GDM1 (cell line): ENCODE data around the gene HOXB5.

ENCODE experiments used
- DNase-seq: peaks from one replicate; lab custom pipeline; 2025; lab: John Stamatoyannopoulos, UW

HOXB5 gene

GRCh38 chr17:48629411-48629759 is 35.8 kb upstream of the HOXB5 start:
- DNase-seq, result no peak

GRCh38 chr17:48628649-48629410 is 35.3 kb upstream of the HOXB5 start:
- DNase-seq, result no peak

DNA sequence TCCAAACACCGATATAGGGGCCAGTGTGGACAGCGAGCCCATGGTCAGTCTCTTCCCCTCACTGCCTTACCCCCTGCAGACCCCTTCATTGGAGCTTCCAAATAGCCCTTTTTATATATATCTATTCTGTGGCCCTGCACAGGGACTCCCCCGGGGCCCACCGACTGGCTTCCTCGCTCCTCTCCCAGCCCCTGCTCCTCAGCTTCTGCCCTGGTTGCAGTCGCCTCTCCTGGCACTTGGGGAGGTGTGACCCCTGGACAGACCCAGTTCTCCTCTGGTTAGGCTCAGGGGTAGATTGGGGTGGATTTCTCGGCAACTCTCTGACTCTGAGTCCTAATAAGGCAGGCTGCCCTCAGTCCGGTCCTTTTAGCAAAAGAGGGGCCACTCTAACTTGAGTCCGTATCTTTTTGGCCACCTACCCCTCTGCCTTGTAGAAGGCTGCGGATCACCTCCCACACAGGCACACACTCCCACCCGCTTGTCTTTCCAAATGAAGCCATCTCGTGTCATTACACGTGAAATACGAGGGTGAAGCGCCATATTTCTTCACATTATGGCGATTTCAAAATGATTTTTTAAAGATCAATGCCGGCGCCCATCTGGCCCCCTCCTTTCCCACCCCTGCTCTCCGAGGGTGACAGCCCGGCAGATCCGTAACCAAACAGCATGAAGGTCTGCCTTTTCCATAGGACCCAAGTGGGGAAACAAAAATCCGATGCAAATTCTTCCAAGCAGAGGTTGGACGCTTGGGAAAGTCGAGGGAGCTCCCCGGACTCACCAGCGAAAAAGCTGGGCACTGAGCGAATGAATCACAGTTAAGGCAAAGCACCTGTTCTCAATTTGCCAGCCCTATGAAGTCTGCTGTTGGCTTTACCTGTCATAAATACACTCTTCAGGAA is 34.3 kb upstream of the HOXB5 start:
- no peak for DNase-seq

DNA sequence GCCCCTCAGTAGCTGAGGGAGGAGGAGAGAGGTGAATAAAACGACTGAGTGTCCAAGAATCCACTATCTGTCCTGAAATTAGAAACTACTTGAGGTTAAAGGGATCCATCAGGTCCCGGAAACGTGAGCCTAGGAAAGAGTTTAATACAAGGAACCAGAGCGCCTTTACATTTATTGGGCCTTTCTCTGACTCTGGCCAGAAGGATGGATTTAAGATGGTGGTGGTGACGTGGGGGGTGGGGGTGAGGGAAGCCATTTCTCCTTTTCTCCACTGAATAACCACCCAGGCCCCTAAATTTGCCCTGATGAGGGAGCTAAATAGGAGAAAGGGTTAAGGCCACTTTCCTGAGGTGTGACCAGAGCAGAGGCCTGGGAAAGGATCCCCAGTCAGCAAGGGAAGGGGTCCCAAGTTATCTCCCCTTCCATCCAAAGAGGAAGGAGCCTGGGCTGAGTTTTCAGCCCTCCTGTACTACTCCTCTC is 33.6 kb upstream of the HOXB5 start:
- no peak for DNase-seq

DNA sequence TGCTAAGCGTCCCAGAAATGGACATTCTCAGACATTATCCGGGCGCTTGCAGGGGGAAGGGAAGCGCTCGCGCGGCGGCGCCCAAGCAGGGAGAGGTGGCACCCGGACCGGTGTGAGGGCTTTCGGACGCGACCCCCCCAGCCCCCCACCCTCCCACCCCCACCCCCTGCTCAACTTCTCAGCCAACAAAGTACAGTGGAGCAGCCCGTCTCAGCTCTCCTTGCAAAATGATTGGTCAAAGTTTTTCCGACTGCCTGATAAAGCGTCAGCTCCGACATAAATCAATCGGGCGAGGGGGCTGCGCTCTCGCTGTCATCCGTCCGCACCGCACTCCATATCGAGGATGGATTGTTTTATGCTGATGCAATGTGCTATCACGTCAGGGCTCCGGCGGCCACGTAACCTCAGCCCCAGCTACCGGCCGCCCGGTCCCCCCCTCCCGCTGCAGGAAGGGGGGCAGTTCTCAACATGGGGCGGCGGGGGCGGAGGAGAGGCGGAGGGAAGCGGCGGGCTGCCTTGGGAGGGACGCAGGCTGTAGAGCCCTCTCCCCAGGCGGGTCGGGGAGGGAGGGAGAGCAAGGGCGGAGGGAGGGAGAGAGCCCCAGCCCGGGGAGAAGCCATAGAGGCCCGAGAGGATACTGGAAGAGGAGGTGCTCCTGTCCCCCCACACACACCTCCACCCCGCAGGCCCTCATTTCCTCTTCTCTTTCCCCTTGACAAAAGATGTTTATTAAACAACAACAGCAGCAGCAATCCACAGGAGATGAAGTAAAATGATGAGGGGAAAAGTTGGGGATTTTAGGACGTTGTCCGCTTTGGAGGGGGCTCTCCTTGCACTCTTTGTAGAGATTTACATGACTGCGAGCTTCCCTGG is 32.9 kb upstream of the HOXB5 start, which contains the start of gene HOXB9:
Gene HOXB9, minus strand, starts transcription at position 114 of the 873 bp plus-strand sequence. Its CDS starts 89 bp downstream, at position 25.
- no peak for DNase-seq

DNA sequence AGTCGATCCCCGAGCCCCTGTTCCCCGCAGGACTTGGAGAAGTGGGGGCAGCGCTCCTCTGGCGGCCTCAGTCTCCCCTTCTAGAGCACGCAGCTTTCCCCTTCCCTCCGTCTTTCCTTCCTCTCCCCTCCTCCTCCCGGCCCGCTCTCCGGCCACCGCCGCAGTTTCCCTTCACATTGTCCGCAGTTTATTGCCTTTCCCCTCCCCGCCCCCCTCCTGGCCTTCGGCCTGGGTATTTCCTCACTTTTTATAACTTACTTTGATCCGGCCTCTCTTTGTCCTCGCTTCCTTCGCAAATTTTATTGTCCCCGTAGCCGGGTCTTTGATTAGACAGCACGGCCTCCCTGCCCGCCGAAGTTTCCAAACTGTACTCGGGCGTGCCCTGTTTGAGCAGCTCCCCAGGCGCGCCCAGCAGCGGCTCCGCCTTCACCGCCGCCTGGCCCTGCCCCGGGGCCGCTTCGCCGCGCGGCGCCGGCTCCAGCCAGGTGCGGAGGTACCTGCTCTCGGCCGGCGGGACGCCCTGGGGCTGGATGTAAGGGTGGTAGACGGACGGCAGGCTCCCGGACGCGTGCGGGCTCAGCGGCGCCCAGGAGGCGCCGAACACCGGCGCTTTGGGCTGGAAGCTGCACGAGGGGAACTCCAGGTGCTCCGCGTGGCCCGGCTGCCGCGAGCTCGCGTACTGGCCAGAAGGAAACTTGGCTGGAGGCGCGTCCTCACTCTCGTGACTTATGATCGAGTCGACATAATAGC is 32.1 kb upstream of the HOXB5 start:
- DNase-seq, result no peak

DNA sequence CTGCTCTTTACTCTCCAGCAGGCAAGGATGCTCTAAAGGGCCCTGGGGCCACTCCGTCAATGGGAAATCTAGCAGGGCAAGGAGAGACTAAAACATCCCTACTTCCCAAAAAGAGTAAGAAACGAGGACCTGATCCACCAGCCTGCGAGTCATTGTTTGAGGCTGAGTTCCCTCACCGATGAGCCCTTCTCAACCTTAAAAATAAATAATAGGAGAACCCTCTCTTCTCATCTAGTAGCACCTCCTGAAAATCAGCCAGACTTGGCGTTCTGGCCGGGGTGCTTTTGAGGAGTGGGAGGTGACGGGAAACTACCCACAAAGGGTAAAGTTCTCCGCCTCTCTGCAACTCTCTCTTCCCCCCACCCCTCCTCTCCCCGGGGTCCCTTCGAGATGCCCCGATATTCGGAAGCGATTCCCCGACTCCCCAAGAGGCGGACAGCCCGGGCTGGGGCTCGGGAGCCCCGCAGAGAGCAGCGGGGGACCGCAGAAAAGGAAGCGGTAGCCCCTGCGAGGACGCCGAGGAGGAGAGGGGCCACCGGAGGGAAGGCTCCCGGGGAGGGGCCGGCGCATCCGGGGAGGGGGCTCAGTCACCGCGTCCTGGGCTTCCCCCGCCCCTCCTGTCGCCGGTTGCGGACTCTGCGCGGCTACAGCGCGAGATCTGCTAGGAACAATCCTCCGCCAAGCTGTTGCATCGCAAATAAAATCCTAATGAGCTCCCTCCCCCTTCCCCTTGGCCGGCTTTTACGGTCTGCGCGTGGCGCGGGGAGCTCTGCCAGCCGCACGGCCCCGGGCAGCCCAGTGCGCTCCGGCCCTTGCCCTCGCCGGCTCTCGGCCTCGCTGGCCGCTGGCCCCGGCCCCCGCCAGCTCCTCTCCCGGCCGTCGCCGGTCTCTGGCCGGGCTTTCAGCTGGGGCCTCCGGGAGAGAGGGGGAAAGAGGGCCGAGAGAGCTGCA is 31.2 kb upstream of the HOXB5 start:
- no peak for DNase-seq

GRCh38 chr17:48624118-48624517 is 30.5 kb upstream of the HOXB5 start:
- no peak for DNase-seq

DNA sequence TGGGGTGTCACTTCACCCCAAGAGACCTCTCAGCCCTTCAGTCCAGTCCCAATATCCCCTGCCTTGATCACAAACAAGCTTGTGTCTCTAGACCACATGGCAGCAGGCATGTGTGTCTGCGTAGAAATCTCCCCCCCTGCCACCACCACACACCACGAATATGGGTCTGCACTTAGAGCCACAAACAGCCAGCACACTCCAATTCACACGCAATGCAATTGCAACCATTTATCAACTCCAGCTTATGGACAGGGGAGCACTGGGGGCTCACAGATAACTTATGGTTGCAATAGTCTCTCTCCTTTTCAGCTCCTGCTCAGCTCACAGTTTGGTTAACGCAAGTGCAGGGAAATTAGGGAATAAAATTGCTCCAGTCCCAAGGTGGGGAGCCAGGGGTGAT is 30.0 kb upstream of the HOXB5 start:
- no peak for DNase-seq

DNA sequence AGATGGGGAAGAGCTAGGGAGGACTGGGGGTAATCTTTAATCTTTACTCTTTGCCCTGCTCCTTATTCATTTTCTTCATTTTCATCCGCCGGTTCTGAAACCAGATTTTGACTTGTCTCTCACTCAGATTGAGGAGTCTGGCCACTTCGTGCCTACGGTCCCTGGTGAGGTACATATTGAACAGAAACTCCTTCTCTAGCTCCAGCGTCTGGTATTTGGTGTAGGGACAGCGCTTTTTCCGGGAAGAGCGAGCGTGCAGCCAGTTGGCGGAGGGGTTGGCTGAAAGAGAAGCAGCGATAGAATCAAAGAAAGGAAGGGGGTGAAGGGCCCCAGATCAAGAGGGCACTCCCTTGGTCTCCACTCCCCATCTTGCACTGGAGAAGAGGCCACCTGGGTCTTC is 29.3 kb upstream of the HOXB5 start:
- DNase-seq, result no peak

GRCh38 chr17:48621410-48622392 is 28.1 kb upstream of the HOXB5 start:
- no peak for DNase-seq

GRCh38 chr17:48620461-48621139 is 27.0 kb upstream of the HOXB5 start:
- DNase-seq, result no peak

- DNase-seq, result no peak
Observed at GRCh38 chr17:48619826-48620449, 26.4 kb upstream of the HOXB5 start.

GRCh38 chr17:48618256-48618896 is 24.8 kb upstream of the HOXB5 start:
- peak; percentile 48 for DNase-seq

- DNase-seq, result no peak
Observed at GRCh38 chr17:48617471-48618255, 24.1 kb upstream of the HOXB5 start.

DNA sequence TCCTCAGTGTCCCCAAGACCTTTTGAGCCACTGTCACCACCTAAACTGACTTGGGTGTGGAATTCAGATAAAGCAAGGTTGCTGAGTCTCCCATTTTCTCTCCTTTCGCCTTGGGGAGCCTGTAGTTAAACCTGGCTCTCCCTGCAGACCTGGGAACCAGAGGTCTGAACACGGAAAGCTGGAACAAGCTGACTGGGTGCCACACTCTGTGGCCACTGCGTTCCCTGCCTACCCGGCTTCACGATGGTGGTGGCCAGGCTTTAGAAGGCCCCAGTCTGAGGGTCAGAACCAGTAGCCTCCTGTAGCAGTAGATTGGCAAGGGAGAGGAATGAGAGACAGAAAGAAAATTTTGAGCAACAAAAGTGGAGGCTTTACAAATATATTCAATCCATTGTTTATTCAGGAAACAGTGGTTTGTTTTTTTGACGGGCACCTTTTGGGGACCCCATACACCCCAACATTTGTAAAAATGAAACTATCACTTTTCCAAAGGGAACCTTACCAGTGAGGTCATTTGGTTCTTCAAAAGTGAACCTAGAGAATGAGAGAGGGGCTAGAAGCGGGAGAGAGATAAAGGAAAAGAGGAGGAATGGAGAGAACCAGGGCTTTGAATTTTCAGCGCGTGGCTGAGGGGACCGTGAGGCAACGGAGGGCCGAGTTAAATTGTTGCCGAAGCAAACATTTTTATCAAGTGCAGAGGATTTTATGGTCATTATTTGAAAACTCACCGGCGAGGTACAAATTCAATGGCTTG is 23.3 kb upstream of the HOXB5 start:
- no peak for DNase-seq
